Measurements from ENCODE around the gene PALLD.
"Not testable (repeated sequence)": the region's sequence is repeated elsewhere in the genome, so short reads cannot be mapped to it uniquely, and the experiment has no call there.

The PALLD gene

GRCh38 chr4:168679397-168679796 is 182.5 kb downstream of the PALLD start:
- no peak for DNase-seq

- no peak for DNase-seq
Observed at GRCh38 chr4:168679819-168680218, 183.0 kb downstream of the PALLD start.

- DNase-seq: no peak
Observed at GRCh38 chr4:168682898-168683500, 186.1 kb downstream of the PALLD start.

GRCh38 chr4:168683595-168683994 is 186.7 kb downstream of the PALLD start:
- no peak for DNase-seq

- no peak for DNase-seq
Observed at GRCh38 chr4:168685136-168685809, 188.4 kb downstream of the PALLD start.

- no peak for DNase-seq
Observed at GRCh38 chr4:168688584-168688983, 191.7 kb downstream of the PALLD start.

GRCh38 chr4:168689791-168690190 is 192.9 kb downstream of the PALLD start:
- no peak for DNase-seq

- no peak for DNase-seq
Observed at GRCh38 chr4:168690199-168690598, 193.3 kb downstream of the PALLD start.

- DNase-seq: no peak
Observed at GRCh38 chr4:168691631-168692369, 194.9 kb downstream of the PALLD start.

GRCh38 chr4:168693750-168694490 is 197.1 kb downstream of the PALLD start:
- no peak for DNase-seq

GRCh38 chr4:168694667-168695066 is 197.8 kb downstream of the PALLD start:
- DNase-seq: no peak

- DNase-seq: no peak
Observed at GRCh38 chr4:168695288-168695687, 198.4 kb downstream of the PALLD start.

GRCh38 chr4:168696280-168696679 is 199.4 kb downstream of the PALLD start:
- no peak for DNase-seq

GRCh38 chr4:168696826-168697225 is 200.0 kb downstream of the PALLD start:
- no peak for DNase-seq

- no peak for DNase-seq
Observed at GRCh38 chr4:168699224-168699878, 202.5 kb downstream of the PALLD start.

GRCh38 chr4:168701061-168701460 is 204.2 kb downstream of the PALLD start:
- no peak for DNase-seq

GRCh38 chr4:168702581-168703087 is 205.8 kb downstream of the PALLD start:
- not testable (repeated sequence) for DNase-seq

GRCh38 chr4:168705121-168705520 is 208.3 kb downstream of the PALLD start:
- no peak for DNase-seq

GRCh38 chr4:168707205-168707604 is 210.4 kb downstream of the PALLD start:
- no peak for DNase-seq

- no peak for DNase-seq
Observed at GRCh38 chr4:168708108-168708507, 211.3 kb downstream of the PALLD start.

GRCh38 chr4:168710353-168710946 is 213.6 kb downstream of the PALLD start:
- DNase-seq: peak; percentile 15 to 43
